HG02943 (cell line): ENCODE measurements around the gene PALM.
"Not testable (repeated sequence)": the region's sequence is repeated elsewhere in the genome, so short reads cannot be mapped to it uniquely, and the experiment has no call there.

Experiments
- ATAC-seq: cut with Tn5 transposase; IDR thresholded peaks from one replicate; pipeline ENCODE4 v1.9.1; 2021; ENCODE audit warnings: mild to moderate bottlenecking, low read depth, moderate library complexity; ENCODE audit not compliant: unreplicated experiment

PALM gene

DNA sequence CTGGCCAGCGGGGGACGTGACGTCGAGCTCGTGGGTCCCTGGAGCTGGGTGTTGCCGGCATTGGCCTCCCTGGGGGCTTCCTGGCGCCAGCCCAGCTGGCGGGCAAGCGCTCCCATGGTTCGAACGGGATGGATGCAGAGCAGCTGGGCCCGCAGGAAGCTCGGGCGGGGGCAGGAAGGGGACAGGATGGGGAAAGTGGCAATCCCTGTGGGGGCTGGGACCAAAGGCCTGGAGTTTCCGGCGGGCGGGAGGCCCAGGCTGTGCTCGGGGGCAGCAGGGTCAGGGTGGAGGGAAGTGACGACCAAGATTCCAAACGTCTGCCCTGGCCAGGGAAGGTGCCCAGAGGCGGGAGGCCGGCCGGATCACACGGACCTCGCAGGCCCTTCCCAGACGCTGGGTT is 19.3 kb downstream of the PALM start:
- no peak for ATAC-seq

DNA sequence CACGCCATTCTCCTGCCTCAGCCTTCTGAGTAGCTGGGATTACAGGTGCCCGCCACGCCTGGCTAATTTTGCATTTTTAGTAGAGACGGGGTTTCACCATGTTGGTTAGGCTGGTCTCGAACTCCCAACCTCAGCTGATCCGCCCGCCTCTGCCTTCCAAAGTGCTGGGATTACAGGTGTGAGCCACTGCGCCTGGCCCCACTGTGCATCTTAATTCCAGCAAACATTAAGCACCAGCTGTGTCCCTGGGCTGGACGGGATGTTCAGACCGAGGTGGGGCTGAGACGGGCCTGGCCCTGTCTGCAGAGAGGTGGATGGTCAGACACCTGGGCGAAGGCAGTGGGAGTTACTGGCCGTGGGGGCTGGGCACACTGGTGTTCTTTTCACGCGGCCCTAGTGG is 20.8 kb downstream of the PALM start:
- ATAC-seq: not testable (repeated sequence)

DNA sequence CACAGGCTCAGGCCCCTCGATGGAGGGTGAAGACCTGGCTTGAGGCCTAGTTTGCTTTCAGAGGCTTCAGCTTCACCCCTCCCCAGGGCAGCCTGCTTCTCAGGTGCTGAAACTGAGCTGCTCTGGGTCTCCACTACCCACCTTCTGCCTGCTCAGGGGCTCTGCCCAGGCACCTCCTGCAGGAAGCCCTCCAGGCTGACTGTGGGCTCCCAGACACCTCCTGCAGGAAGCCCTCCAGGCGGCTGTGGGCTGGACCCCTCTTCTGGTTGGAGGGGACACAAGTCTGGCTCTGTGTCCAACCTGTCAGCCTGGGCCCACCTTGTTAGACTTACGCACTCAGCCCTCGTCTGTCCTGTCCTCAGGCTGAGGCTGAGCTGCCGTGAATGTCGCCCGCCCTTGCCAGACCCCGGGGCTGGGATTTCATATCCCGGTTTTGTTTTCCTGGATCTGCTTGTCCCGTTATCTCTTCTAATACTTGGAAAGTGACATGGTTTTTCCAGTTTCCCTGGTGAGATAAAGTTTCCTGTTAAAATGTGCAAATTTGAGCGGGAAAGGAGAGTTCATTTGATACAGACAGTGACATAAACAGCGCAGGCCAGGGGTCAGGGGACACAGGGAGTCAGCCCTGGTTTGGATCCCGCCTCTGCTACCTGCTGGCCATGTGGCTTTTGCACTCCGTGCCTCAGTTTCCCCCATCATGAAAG is 21.4 kb downstream of the PALM start:
- no peak for ATAC-seq

DNA sequence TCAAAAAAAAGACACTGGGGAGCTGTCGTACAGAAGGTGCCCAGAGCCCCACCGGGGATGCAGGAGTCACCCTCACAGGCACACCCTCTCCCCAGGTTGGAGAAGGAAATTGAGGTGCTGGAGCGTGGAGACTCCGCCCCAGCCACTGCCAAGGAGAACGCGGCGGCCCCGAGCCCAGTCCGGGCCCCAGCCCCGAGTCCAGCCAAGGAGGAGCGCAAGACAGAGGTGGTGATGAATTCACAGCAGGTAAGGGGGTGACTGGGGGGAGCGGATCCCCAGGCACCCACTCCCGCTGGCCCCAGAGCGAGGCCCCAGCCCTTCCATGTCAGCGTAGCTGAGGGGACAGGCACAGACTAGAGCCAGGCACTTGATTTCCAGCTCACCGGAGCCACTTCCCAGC is 22.3 kb downstream of the PALM start:
- ATAC-seq: no peak

DNA sequence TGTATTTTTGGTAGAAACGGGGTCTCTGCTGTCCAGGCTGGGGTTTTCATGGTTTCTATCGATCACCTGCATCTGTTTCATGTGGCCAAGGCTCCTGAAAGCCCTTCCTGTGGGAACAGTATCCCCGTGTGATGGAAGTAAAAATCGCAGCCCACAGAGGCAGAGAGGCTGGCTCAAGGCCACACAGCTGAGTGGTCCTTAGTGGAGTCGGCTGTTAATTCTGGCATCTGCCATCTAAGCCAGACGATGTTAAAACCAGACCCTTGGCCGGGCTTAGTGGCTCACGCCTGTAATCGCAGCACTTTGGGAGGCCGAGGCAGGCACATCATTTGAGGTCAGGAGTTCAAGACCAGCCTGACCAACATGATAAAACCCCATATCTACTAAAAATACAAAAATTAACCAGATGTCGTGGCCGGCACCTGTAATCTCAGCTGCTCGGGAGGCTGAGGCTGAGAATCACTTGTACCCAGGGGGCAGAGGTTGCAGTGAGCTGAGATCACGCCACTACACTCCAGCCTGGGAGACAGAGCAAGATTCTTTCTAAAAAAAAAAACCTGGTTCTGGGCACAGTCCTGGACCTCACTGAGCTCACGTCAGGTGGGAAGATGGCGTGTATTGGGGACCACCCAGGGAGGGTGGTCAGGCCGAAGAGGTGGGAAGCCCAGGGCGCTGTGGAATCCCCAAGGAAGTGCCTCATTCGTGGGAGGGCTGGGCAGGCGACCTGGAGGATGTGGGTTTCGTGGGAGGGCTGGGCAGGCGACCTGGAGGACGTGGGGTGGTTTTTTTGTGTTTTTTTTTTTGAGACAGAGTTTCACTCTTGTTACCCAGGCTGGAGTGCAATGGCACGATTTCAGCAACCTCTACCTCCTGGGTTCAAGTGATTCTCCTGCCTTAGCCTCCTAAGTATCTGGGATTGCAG is 23.7 kb downstream of the PALM start:
- ATAC-seq: no peak

DNA sequence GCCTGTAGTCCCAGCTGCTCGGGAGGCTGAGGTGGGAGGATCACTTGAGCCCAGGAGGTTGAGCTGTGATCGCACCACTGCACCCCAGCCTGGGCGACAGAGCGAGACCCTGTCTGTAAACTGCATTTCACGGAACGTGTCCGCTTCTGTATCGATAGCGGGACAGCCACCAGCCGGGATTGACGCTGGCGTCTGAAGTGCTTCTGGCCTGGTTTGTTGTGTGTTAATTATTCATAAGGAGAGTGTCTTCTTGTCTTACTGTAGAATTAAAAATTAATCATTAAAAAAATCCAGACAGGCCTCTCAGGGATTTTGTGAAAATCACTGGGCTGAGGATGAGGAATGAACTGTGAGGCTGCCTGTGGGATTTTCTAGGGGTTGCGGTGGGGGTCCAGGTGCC is 26.0 kb downstream of the PALM start:
- no peak for ATAC-seq

DNA sequence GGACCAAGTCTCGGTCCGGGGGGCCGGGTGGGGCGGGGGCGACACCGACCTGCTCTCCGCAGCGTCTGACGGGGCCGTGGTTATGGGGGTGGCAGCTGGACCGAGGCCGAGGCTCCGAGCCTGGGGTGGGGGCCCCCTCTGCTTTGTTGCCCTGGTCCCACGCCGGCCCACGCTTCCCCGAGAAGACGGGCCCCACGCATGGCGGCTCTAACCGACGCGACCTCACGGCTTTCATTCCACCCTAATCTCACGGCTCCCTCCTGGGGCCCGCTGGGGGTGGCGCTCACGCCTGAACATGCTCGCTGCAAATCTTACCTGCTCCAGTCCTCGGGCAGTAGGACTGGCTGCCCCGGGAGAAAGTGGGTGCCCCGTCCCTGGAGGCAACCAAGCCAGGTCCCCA is 27.4 kb downstream of the PALM start:
- ATAC-seq: no peak

DNA sequence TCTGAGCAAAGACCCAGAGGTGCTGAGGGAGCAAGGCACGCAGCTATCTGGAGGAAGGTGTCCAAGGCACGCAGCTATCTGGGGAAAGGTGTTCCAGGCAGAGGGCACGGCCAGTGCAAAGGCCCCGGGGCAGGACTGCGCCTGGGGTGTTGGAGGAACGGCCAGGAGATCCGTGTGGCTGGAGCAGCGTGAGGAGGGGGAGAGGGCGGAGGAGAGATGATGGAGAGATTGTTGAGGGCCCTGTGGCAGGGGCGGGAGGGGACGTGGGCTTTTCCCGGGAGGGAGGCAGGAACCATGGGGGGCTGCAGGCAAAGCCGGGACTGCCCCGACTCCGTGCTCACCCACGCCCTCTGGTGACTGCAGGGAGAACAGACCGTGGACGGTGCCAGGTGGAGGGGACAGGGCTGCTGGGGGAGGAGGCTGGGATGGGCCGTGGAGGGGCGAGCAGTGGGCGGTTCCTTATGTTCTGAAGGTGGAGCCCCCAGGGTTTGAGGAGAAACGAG is 28.9 kb downstream of the PALM start:
- ATAC-seq: no peak

DNA sequence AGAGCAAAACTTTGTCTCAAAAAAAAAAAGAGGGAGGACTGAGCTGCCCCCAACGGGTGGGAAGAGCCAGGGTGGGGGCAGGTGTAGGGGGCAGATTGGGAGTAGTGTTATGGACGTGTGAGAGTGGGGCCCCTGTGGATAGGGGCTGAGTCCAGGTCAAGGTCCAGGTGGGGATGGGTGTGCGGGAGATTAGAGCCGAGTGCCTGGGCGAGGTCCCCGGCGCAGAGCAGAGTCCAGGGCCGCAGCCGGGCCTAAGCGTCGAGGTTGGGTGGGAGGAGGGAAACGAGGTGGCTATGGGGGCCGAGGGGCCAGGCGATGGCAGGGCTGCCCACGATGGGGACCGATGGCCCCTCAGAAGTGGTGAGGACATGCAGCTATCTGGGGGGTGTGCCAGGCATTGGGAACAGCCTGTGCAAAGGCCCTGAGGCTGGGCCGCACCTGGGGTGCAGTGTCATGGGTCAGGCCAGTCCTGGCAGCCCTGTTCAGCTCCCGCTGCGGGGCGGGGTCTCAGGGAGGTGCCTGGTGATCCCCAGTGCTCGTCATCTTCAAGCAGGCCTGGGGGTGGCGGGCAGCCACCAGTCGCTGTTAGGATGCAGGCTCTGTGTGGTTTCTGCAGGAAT is 29.9 kb downstream of the PALM start:
- ATAC-seq: no peak

DNA sequence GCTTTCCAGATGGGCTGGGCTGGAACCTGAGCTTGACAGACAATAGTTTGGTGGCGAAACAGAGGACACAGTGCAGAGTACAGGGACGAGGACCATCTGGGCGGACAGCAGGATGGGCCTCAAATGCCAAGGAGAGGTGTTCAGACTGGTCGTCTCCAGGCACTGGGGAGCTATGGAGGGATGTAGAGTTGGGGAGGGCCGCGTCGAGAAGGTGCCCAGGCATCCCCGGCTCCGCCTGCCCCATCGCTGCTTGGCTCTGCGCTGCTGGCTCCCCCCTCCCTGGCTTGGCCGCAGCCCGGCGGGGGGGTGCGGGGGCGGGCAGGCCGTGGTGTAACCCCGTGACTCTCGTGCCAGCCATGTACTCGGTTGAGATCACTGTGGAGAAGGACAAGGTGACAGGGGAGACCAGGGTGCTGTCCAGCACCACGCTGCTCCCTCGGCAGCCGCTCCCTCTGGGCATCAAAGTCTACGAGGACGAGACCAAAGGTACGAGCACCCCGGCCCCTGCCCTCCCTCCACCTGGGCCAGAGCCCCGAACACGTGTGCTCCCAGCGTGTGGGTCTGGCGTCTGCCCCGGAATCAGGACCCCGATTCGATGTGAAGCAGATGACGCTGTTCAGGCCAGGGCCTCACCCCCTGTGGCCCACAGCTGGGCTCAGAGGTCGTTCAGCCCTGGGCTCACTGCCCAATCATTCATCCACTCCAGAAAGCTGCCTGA is 31.4 kb downstream of the PALM start:
- no peak for ATAC-seq

DNA sequence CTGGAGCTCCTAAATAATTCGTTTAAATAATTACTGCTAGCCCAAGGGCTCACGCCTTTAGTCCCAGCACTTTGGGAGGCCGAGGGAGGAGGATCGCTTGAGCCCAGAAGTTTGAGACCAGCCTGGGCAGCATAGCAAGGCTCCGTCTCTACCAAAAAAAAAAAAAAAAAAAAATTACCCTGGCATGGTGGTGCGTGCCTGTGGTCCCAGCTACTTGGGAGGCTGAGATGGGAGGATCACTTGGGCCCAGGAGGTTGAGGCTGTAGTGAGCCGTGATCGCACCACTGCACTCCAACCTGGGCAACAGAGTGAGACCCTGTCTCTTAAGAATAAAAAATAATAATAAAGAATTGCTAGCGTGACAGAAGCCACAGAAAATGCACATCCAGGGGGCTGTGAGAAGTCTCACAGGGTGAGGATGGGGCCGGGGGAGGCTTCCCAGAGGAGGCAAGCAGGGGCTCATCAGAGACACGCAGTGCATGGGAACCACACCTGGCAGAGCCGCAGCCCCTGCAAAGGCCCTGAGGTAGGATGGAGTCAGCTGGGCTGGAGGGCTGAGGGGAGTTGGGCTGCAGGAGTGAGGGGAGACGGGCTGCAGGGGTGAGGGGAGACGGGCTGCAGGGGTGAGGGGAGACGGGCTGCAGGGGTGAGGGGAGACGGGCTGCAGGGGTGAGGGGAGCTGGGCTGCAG is 32.2 kb downstream of the PALM start:
- not testable (repeated sequence) for ATAC-seq

DNA sequence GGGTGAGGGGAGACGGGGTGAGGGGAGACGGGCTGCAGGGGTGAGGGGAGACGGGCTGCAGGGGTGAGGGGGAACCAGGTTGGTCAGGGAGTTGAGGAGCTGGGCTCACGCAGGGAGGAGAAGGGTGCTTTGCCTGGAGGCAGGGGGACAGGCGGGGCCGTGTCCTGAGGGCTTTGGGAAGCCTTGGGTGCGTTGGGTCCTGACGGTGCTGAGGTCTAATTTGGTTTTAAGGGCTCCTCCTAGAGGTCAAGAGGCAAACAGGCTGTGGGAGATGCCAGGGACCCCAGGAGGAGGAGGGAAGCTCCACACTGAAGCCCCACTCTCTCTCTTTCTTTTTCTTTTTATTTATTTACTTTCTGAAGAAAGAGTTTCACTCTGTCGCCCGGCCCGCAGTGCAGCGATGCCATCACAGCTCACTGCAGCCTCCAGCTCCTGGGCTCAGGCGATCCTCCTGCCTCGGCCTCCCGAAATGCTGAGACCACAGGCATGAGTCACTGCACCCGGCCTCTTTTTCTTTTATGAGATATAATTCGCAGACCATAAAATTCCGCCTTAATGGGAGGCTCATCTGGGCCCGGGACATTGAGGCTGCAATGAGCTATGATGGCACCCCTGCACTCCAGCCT is 32.9 kb downstream of the PALM start:
- ATAC-seq: no peak

DNA sequence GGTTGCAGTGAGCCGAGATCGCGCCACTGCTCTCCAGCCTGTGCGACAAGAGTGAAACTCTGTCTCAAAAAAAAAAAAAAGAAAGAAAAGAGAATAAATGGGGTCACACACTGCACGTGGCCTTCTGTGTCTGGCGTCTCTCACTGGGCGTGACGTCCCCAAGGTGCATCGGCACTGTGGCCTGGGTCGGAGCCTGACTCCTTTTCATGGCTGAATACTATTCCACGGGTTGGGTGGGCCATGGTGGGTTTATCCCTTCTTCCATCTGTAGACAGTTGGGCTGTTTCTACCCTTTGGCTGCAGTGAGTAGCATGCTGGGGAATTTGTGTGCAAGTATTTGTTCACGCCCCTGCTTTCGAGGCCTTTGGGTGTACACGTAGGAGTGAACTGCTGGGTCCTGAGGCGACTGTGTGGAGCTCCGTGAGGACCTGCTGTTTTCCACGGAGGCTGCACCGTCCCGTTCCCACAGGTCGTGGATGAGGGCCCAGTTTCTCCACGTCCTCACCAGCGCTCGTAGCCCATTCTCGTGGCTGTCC is 33.9 kb downstream of the PALM start:
- ATAC-seq: no peak

DNA sequence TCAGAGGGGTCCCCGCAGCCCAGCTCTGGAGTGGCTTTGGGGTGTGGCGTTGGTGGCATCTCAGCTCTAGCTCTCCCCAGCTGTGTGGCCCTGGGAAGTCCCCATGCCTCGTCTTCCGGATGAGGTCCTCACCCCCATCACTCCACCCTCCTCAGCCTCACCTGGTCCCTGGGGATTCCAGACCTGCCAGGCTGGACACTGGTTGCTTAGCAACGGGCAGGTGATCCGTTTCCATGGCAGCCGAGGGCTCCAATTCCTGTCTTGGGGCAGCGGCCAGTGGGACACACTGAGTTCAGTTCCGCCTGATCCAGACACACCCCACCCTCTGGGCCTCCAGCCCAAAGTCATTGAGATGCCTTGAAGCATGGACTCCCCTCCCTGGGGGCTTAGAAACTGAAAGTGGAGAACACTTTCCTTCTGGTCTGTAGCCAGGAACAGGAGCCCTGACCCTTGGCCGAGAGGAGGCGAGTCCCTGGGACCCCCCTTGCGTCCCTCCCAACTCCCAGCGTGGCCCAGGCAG is 34.5 kb downstream of the PALM start:
- no peak for ATAC-seq

DNA sequence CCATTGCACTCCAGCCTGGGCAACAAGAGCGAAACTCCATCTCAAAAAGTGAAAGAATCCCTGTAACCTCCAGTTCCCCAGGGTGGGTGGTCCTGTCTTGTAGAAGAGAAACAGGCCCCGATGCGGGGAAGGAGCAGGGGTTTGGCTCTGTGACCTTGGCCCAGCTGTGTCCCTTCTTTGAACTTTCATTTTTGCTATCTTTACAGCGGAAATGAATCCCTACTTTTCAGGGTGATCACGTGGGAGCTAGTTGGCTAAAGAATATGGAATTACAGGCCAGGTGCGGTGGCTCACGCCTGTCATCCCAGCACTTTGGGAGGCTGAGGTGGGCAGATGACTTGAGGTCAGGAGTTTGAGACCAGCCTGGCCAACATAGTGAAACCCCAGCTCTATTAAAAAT is 36.4 kb downstream of the PALM start:
- not testable (repeated sequence) for ATAC-seq

DNA sequence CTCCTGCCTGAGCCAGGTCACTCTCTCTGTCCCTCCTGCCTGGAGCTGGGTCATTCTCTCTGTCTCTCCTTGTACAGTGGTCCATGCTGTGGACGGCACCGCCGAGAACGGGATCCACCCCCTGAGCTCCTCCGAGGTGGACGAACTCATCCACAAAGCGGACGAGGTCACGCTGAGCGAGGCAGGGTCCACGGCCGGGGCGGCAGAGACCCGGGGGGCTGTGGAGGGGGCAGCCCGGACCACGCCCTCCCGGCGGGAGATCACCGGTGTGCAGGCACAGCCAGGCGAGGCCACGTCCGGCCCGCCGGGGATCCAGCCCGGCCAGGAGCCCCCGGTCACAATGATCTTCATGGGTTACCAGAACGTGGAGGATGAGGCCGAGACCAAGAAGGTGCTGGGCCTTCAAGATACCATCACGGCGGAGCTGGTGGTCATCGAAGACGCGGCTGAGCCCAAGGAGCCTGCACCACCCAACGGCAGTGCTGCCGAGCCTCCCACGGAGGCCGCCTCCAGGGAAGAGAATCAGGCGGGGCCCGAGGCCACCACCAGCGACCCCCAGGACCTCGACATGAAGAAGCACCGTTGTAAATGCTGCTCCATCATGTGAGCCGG is 37.6 kb downstream of the PALM start:
- ATAC-seq: no peak

DNA sequence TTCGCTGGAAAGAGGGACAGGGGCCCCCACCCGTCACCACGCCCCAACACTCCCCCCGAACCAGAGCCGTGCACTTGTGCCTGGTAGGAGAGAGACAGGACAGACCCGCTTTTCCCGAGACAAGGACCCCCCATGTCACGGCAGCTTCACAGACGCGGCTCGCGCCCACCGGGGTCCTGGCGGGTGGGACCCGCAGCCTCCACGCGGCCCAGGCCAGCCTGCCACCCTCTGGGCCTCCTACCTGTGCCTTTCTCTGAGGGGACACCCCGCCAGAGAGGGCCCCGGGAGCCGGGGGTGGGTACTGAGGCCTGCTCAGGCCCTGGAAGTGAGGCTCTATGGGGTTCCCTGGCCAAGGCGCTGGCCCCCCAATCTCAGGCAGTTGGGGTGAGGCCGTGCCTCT is 38.2 kb downstream of the PALM start:
- ATAC-seq: no peak

DNA sequence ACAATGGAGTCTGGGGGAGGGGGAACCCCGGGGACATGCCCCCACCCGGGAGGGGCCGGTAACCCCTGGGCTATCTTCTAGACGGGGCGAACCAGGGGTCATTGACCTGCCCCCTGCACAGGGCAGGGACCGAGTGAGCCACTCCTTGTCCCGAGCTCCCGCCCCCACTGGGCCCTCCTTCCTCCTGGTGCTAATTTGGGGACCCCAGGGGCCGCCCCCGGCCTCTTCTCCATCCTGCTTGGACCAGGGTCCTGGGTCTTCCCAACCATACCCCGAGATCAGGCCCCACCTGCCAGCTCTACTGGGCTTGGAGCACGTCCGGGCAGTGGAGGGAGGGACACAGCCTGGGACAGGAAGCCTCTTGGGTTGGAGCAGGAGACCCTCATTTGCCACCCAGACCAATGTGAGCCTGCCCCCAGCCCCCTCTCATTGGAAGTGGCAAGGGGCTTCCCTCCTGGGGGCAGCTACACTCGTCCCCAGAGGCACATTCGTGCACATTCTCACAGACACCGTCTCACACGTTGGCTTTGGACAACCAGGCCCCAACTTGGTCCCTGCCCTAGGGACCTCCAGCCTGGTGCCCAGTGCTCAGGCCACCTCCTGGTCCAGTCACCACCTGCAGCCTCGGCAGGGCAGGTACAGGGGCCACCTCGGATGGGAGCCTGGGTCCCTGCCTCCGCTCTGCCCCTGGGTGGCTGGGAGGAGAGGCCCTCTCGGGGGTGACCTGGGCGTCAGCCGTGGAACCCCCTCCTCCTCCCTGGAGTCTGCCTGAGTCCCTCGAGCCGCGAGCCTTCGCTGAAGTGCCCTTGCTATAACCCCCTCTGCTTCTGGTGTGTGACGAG is 38.9 kb downstream of the PALM start:
- no peak for ATAC-seq
